Heart left ventricle (tissue), 13 donors: Measurements from ENCODE around the gene KPNA6.

Experiments
- POLR2A ChIP-seq, 2 donors: fragments of 450-650 bp; IDR thresholded peaks; one replicate each; pipeline ENCODE4 v1.6.1; 2017; ENCODE audit warnings: antibody characterized with exemption in 2 of 2, mild to moderate bottlenecking in 2 of 2, moderate library complexity in 2 of 2
- TF ChIP-seq, protein P1 (sequence below), 12 donors: fragments of 200-600 bp; sonication (generic) in 4 of 12; IDR thresholded peaks; one replicate each; pipeline versions ENCODE4 v1.5.0 to v1.8.0; 2018 to 2022; ENCODE audit warnings: antibody characterized with exemption in 12 of 12, mild to moderate bottlenecking in 5 of 12
- donor health status: ischemic (EF 13 %, LVEDD 7.1; RV severe dilation, severe dysfunction).
- donor health status: DM: no; HTN: yes; CAD: no.
- donor health status: DM: no; HTN: no; CAD: no.
- donor health status: ischemic (EF 25% LVEDD 6.9; RV normal size, moderate dysfunction).
- donor health status: ischemic (EF 25% LVEDD 5.7; RV mildly dilated, moderate dysfunction).
- donor health status: ischemic (EF 35%, LVEDD 5.7; RV mildly dilated, moderate dysfunction).
- donor health status: nonischemic (EF 11% LVEDD 7.7; RV severe dilation, severe dysfunction).
- donor health status: DM: yes; HTN: yes; CAD: no.
- donor health status: PGD.
- donor health status: ischemic (EF 29% LVEDD 5.4; RV normal size, mild dysfunction).
- donor health status: nonischemic (EF 23%, LVEDD 6.1; RV moderate dilation, normal function).

GRCh38 chr1:32128479-32128878, 20.6 kb downstream of the KPNA6 start:
- TF ChIP-seq, protein P1, sequence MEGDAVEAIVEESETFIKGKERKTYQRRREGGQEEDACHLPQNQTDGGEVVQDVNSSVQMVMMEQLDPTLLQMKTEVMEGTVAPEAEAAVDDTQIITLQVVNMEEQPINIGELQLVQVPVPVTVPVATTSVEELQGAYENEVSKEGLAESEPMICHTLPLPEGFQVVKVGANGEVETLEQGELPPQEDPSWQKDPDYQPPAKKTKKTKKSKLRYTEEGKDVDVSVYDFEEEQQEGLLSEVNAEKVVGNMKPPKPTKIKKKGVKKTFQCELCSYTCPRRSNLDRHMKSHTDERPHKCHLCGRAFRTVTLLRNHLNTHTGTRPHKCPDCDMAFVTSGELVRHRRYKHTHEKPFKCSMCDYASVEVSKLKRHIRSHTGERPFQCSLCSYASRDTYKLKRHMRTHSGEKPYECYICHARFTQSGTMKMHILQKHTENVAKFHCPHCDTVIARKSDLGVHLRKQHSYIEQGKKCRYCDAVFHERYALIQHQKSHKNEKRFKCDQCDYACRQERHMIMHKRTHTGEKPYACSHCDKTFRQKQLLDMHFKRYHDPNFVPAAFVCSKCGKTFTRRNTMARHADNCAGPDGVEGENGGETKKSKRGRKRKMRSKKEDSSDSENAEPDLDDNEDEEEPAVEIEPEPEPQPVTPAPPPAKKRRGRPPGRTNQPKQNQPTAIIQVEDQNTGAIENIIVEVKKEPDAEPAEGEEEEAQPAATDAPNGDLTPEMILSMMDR (IDR thresholded peaks at IDR 0.05), result no peak
- TF ChIP-seq POLR2A (IDR thresholded peaks at IDR 0.05), result no peak
